Suppressor macrophage (primary cell): Measurements from ENCODE around the gene TBC1D10A.

Experiments
- DNase-seq, 4 experiments: peaks; one replicate each; pipeline ENCODE4 v3.0.0-alpha.2; 2020 to 2022

TBC1D10A gene

DNA sequence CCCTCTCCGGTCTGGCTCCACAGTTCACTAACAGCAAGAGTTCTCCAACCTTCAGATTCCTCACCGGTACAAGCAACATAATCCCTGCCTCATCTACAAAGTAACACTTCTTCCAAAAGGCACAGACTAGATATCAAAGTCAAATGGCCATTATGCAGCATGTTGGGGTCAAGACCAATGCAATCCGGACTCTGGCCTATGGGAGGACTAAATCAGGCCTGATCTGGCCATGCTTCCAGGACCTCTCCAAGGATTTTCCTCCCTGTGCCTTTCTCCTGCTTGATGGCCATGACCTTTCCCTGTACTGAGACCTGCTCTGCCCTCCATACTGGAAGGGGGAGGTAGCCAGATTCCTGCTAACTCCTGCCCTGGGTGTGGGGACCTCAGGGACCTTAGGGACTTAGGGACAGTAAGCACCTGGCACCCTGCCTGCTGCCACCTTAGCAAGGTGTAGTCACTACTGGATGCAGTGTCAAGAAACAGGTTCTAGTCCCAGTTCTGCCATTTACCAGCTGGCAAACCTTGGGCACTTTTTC, 6.7 kb downstream of the TBC1D10A start:
- no peak for DNase-seq

DNA sequence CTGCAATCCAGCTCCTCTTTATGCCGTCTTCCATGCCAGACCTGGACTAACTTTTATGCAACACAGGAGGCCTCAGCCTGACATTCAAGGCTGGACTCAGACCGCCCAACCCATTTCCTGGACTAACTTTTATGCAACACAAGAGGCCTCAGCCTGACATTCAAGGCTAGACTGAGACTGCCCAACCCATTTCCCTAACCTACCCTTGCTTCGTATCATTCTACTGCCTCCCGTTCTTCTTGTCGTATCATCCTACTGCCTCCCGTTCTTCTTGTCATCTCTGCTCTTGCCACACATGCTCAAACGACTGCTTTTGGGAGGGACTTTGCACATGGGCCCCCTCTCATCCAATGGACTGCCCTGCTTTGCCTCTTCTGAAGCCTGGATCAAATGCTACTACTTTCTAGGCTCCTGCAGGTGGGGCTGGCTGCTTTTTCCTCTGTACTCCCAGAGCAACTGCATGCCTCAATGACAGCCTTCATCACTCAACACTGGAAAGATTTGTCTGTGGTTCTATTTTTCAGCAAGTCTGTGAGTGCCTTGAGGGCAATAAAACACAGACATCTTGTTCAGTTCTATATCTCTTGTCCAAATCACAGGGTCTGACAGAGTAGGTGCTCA, 7.8 kb downstream of the TBC1D10A start:
- peak; percentile 19 to 57 (median 48) for DNase-seq

DNA sequence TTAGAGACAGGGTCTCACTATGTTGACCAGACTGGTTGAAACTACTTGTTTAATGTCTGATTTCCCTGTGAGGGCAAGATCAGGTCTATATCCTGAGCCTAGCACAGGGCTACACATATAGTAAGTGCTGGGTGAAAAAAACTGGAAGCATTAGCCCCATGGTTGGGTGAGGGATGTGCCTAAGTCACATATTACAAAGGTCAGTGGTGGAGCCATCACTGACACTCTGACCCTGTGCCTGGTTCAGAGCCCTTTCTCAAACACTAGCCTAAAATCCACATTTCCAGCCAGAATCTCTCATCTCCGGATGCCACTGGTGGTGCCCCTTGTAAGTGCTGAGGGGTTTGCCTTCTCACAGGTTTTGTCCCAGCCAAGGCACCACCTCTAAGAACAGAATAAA, 9.0 kb downstream of the TBC1D10A start:
- DNase-seq = no peak

DNA sequence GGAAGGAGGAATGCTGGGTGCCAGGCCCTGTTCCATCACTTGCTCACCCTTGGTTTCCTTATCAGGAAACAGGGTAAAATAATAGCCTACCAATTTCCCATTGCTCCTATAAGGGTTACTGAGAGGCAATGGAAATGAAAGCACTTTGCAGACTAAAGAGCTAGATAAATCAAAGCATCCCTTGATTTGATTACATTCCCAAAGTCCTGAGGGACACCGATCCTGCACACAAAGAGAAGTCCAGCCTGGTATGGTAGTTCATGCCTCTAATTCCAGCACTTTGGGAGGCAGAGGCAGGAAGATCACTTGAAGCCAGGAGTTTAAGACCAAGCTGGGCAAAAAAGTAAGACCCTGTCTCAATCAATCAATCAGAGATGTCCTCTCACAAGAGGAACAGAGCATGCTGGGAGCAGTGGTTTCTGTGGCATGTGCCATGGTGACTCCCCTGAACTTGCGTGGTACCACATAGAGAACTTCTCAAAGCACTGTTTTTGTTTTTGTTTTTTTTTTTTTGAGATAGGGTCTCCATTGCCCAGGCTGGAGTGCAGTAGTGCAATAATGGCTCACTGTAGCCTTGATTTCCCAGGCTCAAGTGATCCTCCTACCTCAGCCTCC, 10.7 kb downstream of the TBC1D10A start:
- DNase-seq = no peak

DNA sequence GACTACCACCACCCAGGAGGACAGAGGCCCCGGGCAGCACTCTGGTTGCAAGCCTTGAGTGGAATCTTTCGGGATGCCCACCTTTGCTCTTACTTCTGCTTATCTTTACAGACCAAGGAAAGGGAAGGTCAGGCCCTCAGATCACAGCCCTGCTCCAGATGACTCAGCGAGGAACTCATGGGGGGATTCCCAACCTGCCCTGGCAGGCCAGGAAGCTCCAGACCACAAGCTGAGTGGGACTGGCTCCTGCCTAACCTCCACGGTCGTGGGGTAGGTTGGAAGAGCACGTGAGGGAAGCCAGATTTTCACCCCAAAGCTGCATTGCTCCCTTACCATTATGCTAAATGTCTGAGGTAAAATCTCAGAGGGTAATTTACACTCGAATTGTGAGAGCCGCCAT, 11.8 kb downstream of the TBC1D10A start:
- DNase-seq = peak; percentile 44 to 74 (median 67)

DNA sequence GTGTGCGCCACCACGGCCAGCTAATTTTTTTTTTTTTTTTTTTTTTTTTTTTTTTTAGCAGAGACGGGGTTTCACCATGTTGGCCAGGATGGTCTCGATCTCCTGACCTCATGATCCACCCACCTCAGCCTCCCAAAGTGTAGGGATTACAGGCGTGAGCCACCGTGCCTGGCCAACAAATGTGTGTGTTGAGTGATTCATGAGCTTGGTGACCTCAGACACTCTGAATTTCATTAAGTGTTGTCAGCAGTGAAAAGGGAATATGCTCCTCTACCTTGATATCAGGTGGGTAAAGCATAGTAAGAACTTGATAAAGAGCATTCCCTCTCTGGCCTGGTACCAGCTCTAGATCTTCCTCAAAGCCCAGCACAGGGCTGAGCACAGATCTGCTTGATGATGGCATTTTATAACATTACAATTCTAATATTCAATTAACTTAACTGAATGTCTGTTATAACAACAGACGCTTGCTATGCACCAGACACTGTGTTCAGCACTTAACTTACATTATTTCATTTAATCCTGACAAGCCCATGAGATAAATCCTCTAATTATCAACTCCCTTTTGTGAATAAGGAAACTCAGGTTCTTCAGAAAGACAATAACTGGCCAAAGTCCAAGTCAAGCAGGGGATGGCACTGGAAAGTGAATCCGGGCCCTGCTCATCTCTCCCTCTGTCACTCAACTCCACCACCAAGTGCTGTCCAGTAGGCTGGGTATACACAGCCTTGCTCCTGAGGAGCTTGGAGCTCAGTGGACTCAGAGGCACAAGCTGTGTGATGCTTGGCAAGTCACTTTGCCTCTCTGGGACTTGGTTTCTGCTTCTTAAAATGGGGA, 13.0 kb downstream of the TBC1D10A start:
- DNase-seq = no peak

DNA sequence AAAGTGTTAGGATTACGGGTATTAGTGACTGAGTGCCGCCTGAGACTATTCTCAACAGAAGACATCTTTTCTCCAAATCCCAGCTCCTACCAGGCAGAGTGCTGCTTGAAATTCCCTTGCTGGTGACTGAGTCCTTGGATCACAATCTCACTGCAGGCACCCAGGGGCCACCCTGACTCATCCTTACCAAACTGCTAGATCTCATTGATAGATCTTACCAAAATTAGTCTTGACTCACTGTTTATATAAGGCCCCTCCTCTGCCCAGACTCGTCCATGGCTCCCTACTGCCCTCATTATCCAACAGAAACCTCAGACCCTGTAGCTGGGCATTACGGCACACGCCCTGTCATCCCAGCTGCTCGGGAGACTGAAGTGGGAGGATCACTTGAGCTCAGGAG, 14.7 kb downstream of the TBC1D10A start:
- DNase-seq = peak in 2 of 4 experiments; percentile 34 to 36

DNA sequence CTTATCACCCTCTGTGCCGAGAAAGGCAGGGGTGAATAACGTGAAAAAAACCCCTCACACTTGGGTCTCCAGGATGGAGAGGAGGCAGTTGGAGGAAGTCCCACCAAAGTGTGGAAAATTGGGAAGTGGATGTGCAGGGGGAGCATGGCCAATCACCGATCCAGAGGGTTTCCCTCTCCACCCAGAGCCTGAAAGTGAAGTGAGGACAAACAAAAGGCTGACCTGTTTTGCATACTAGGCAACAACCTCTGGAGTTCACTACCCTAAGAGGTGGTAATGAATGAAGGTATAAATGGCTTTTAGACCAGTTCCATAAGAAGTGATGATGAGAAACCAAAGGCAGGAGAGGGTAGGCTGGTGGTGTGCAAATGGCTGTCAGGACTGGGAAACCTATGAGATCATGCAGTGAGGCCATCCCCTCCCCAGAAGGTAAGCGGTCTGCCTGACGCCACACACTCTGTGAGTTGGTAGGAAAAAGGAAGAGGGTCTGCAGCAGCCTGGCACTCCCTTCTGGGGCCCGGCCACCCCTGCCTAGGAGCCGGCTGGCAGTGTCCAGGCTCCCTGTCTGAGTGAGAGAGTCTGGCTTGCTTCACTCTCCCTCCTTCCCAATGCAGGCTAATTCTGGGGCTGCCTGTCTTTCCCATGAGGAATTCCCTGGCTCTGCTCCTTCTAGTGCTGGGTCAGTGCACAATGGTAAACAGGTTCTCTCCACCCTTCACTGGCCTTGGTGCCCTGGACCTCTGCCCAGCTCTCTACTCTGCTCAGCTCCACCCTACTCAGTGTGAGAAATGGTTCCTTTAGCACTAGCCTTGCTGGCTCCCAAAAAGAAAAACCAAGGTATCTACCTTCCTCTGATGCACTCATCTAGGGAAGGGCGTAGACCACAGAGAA, 15.6 kb downstream of the TBC1D10A start:
- DNase-seq = no peak

DNA sequence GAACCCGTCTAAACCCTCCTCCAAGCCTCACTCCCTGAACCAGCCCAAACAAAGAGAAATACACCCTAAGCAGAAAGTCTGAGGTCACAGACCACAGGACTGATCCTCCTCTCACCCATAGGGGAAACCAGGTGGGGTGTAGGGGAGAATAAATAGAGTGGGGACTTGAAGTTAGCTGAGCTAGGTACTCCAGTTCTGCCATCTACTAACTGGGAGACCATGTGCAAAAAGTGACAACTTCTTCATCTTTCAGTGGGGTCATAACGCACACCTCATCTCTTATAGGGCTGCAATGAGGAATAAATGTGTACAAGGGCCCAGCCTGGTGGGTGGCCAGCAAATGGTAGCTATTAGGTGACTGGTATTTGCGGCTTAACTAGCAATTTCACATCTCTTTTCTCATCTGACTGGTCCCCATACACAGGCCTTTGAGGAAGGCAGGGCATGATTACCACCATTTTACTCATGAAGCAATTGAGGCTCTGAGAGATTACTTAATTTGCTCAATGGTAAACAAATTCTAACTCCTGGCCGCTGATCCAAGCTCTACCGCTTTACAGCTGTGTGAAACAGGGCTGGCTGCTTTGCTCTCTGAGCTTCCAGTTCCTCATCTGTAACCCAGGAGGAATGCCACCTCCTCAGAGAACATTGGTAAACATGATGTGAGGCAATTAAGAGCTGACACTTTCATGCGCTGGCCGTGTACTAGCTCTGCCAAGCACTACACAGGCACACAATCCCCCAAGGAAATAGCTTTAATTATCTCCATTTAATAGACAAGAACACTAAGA, 16.6 kb downstream of the TBC1D10A start:
- peak; percentile 81 to 93 (median 88) for DNase-seq

DNA sequence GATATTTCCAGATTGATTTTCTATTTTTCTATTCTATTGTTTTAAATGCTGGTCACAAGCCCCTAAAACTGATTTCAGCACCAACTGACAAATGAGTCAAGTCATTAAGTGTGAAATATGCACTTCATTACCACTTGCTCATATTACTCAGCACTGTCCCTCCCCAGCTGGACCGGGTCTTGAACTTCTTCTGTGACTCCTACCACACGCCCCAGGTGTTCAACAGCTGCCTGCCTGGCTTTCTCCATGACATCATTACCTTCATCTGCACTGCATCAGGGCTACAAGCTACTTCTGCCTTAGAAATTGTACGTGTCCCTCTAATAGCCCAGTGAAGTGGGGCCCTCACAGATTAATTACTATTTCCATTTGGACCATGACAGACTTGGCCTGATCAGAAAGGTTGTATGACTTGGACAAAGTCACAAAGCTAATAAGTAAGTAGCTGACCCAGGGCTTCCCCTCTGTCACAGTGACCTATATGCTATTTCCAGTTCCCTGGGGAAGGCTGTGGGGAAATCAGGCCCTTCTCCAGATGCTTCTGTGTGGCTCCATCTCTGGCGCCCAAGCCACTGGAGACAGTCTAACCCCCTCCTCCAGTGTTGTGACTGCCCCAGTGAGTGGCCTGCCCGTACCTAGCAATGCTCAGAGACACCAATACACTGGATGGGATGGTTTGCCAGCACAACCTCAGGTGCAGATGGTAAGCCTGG, 18.1 kb downstream of the TBC1D10A start:
- DNase-seq = peak in 2 of 4 experiments; percentile 40 to 43

DNA sequence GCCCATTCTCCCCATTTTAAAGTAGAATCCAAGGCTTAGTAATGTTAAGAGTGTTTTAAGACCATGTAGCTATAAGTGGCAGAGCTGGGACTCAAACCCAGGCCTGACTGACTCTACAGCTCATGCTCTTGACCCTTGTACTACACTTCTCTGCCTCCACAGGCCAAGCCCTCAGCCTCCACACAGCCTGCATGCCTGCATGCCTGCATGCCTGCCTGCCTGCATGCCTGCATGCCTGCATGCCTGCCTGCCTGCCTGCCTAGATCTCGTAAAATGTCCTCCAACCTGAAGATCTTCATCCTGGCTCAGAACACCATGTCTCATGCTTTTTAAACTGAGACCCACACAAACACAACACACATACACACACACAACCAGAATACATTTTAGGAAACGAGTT, 18.6 kb downstream of the TBC1D10A start:
- no peak for DNase-seq

DNA sequence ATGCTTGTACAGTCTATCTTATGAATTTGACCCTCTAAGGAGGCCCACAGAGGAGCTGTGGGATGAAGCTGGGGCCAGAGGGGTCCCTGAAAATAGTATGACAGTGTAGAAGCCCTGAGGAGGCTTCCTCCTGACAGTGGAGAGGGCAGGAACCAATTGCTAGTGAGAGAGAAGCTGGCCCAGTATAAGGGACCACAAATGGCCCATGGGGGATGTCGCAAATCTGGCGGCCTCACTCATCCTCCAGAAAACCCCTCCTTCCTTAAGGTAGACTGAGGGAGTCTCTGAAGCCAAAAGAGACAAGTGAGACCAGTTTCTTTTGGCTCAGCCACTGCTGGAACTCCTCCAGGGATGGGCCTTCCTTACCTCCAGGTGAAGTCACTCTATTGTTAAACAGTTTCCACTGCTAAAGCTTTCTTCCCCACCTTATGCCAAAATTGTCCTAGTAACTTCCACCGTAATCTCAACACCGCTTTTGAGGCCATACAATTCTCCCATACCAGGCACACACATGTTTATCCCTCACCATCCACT, 19.6 kb downstream of the TBC1D10A start:
- no peak for DNase-seq

DNA sequence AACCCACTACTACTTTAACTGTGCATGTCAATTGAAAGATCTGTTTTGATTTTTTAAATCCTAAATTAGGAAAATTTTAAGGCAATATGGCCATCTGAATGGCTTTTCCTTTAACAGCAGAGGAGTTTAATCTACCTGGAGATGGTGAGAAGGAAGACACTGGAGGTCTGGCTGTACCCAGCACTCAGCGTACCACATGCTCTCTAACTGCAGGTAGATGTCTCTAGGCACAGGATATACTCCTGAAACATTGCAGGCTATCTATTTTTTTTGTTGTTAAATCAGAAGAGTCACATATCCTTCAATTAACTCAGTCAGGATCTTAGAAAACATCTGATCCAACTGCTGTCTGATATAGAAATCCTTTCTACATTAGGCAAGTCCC, 20.1 kb downstream of the TBC1D10A start:
- DNase-seq = no peak

DNA sequence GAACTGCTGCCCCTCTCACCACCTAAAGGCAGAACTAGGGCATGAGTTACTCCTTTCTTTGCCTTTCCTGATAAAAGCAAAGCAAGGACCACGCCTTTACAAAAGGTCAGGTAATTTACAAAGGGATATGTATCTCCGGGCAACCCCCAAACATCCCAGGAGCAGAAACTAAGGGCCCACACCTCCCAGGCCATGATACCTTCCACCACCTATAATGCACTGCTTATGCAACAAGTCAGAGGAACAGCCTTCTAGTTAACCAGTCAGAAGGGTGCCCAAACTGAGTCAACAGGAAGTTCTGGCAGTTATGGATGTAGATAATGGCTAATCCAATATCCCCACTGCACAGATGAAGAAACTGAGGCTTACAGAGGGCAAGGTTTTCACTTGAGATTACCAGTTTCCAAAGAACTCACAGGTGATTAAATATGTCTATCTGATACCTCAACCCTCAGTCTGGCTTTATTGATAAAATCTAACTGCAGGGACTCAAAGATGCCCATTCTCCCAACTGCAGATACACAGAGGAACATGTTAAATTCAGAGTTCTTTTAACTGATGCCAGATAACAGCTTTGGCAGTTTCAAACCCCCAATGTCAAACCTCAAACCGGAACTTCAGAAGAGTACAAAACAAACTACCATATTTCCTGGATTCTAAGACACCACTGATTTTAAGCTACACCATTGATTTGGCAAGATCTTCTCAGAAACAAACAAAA, 20.7 kb downstream of the TBC1D10A start:
- no peak for DNase-seq

DNA sequence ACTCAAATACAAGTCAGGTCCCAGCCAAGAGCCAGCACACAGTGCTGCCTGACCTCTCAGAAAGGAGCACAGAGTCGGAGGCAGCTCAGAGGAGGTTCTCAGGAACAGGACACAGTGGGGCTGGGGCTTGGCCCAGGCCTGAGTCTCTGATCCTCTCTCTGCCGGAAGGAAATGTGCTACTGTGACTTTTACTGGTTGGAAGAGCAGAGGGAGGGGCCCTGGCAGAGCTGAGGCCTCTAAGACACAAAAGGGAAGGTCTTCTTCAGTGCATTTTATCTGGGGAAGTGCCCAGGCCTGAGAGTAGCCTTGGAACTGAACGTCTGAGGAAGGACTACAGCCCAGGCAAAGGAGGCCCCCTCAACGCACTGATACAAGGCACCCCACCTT, 21.2 kb downstream of the TBC1D10A start:
- peak; percentile 71 to 83 (median 80) for DNase-seq

DNA sequence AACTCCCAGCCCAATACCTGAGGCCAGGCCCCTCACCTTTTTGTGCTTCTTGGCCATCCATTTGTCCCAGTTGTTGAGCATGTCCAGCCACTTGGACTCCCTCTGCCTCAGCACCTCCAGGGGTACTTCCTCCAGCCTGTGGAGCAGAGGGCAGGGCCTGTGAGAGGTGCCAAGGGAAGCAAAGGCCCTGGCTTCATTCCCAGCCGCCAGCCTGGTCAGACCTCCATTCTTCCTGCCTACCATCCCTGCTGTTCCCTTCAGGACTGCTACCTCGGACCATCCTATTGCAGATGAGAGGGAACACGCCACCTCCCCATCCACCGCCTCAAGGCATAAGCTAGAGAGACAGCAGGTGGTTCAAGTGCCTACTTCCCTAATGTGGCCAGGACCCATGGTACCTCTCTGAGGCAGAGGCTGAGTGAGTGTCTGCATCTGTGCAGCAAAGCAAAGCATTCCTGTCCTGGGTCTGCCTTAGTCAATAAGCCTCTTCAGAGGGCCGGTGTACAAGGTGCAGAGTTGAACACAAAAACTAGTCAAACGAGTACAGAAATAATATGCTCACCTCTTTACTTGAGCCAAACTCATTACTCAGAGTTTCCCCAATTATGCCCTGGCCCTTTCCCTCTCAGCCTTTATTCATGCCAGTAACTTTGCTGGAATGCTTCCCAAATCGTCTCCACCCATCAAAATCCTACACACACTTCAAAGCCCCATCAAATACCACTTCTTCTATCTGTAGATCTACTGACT, 22.1 kb downstream of the TBC1D10A start:
- DNase-seq = no peak

DNA sequence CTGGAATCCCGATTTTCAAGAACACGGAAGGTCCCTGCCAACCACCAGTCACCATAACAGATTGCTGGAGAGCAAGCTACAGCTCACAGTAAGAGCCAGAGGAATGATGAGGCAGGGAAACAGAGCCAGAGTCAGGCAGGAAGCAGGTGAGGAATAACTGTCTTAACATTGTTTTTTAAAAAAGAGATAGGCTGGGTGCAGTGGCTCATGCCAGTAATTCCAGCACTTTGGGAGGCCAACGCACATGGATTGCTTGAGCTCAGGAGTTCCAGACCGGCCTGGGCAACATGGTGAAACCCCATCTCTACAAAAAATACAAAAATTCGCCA, 24.0 kb downstream of the TBC1D10A start:
- DNase-seq = no peak

DNA sequence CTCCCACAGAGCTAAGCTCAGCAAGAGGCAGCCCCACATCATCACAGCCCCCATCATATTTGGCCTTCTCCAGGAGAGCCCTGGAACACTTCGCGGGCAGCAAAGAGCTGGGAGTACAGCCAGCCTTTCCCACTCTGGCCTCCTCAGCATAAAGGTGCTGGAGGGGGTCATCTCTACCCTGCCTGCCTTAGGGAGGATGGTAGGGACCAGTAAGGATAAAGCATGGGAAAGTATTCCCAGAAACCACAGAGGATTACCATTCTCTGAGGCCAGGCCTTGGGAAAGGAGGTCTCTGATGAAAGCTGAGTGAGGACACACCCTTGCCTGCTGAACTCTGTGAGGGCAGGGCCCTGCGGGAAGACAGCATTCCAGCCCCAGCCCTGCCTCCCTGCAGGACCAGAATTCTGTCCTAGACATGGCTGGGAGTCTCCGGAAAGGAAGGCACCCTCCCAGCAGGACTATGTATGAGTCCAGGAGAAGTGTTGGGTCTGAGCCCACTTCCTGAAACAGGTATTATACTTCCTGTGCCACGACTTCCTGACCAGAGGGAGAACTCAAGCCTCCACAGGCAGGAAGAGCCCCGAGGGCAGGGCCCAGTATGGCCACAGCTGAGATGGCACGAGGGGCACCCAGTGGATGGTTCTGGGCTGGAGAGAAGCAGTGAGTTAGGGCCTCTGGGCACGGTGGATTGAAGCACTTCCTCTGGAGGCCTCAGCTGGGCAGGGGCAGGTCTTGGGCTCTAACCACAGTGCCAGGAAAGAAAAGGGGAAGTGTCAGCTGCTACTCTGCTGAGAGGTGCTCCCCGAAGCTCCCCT, 24.5 kb downstream of the TBC1D10A start:
- peak; percentile 85 to 90 (median 90) for DNase-seq
